ENCODE data around the gene TCF7L2. TPM values are rescaled to one million over a fixed set of nuclear protein-coding genes. Genes with fewer than 3 reads are reported as not detected.

TCF7L2 gene
- total RNA-seq, 3 donors from 2014 or later, result 33.1 to 44.2 (median 34.1) TPM

GRCh38 chr10:113086282-113086681, 136.2 kb downstream of the TCF7L2 start:
- TF ChIP-seq POLR2A (IDR thresholded peaks at IDR 0.05) (no peak), POLR2AphosphoS5 (IDR thresholded peaks at IDR 0.05) (no peak), CTCF (IDR thresholded peaks at IDR 0.05) (no peak)
- H3K4me1 ChIP-seq, result peaks cover 0 to 3% of the 10 kb centered on the region in 2 donors
- intact Hi-C loops (cut with DNase I; ENCODE audit: low total_unique reads), result no loop called here
- no peak overlapping the region for H3K4me3 ChIP-seq
- peak overlapping the region in 1 of 2 donors; percentile 49 for H3K27ac ChIP-seq
- H3K9me3 ChIP-seq, result no peaks in the 10 kb centered on the region
- no peaks in the 10 kb centered on the region for H3K36me3 ChIP-seq
- H3K27me3 ChIP-seq, result no peaks in the 10 kb centered on the region
- no peak for DNase-seq (ENCODE audit: low spot score in 2 of 2)

GRCh38 chr10:113087165-113088029, 137.3 kb downstream of the TCF7L2 start:
- TF ChIP-seq POLR2A (IDR thresholded peaks at IDR 0.05) (no peak), POLR2AphosphoS5 (IDR thresholded peaks at IDR 0.05) (peak in 2 of 3 donors; percentile 40 to 89)
- Histone ChIP-seq H3K9me3 (no peaks in the 10 kb centered on the region), H3K27ac (peak overlapping the region; percentile 67 to 71), H3K36me3 (no peaks in the 10 kb centered on the region), H3K4me3 (no peak overlapping the region), H3K4me1 (peaks cover 0 to 3% of the 10 kb centered on the region in 2 donors), H3K27me3 (no peaks in the 10 kb centered on the region)
- intact Hi-C loops (cut with DNase I; ENCODE audit: low total_unique reads), result no loop called here
- no peak for DNase-seq (ENCODE audit: low spot score in 2 of 2)

GRCh38 chr10:113088194-113088593, 138.1 kb downstream of the TCF7L2 start:
- H3K36me3 ChIP-seq, result no peaks in the 10 kb centered on the region
- peaks cover 0 to 3% of the 10 kb centered on the region in 2 donors for H3K4me1 ChIP-seq
- intact Hi-C loops (cut with DNase I; ENCODE audit: low total_unique reads), result no loop called here
- TF ChIP-seq CTCF (IDR thresholded peaks at IDR 0.05), result no peak
- TF ChIP-seq POLR2A (IDR thresholded peaks at IDR 0.05), result no peak
- no peak for TF ChIP-seq POLR2AphosphoS5 (IDR thresholded peaks at IDR 0.05)
- no peak overlapping the region for H3K4me3 ChIP-seq
- no peak for DNase-seq (ENCODE audit: low spot score in 2 of 2)
- H3K27me3 ChIP-seq, result no peaks in the 10 kb centered on the region
- no peaks in the 10 kb centered on the region for H3K9me3 ChIP-seq
- no peak overlapping the region for H3K27ac ChIP-seq

- TF ChIP-seq CTCF (IDR thresholded peaks at IDR 0.05) (no peak), POLR2A (IDR thresholded peaks at IDR 0.05) (no peak), POLR2AphosphoS5 (IDR thresholded peaks at IDR 0.05) (no peak)
Measured at GRCh38 chr10:113089551-113089950, 139.5 kb downstream of the TCF7L2 start.

GRCh38 chr10:113091920-113092319, 141.9 kb downstream of the TCF7L2 start:
- intact Hi-C loops (cut with DNase I; ENCODE audit: low total_unique reads), result no loop called here
- Histone ChIP-seq H3K36me3 (no peaks in the 10 kb centered on the region), H3K9me3 (no peaks in the 10 kb centered on the region), H3K27ac (peak overlapping the region; percentile 25 to 64), H3K4me3 (no peak overlapping the region), H3K27me3 (no peaks in the 10 kb centered on the region), H3K4me1 (peaks cover 0 to 3% of the 10 kb centered on the region in 2 donors)
- no peak for DNase-seq (ENCODE audit: low spot score in 2 of 2)
- TF ChIP-seq POLR2A (IDR thresholded peaks at IDR 0.05) (no peak), POLR2AphosphoS5 (IDR thresholded peaks at IDR 0.05) (no peak), CTCF (IDR thresholded peaks at IDR 0.05) (no peak)

More at GRCh38 chr10:113089551-113089950, 139.5 kb downstream of the TCF7L2 start:
- Histone ChIP-seq H3K27me3 (no peaks in the 10 kb centered on the region), H3K27ac (peak overlapping the region in 1 of 2 donors; percentile 40), H3K36me3 (no peaks in the 10 kb centered on the region), H3K4me3 (no peak overlapping the region), H3K4me1 (peaks cover 0 to 3% of the 10 kb centered on the region in 2 donors), H3K9me3 (no peaks in the 10 kb centered on the region)
- no peak for DNase-seq (ENCODE audit: low spot score in 2 of 2)
- intact Hi-C loops (cut with DNase I; ENCODE audit: low total_unique reads), result no loop called here
